Adipocyte (in vitro differentiated cells): ENCODE data around the gene GALNT11.
"Not testable (repeated sequence)": the region's sequence is repeated elsewhere in the genome, so short reads cannot be mapped to it uniquely, and the experiment has no call there.

Experiments
- DNase-seq: peaks from one replicate; pipeline ENCODE4 v3.0.0-alpha.2; 2015; ENCODE audit warnings: low read depth
- H3K27me3 ChIP-seq: replicated peaks from 2 replicates; pipeline ENCODE4 v1.7.0; 2013; ENCODE audit warnings: mild to moderate bottlenecking, low read length, moderate library complexity; ENCODE audit not compliant: control insufficient read depth, insufficient read depth
- H3K36me3 ChIP-seq: 2 replicates; pipeline ENCODE4 v1.7.0; 2013; ENCODE audit warnings: low read length, mild to moderate bottlenecking, moderate library complexity; ENCODE audit not compliant: control insufficient read depth, insufficient read depth, severe bottlenecking
- H3K4me1 ChIP-seq: 2 replicates; pipeline ENCODE4 v1.7.0; 2013; ENCODE audit warnings: mild to moderate bottlenecking, low read length, moderate library complexity; ENCODE audit not compliant: control insufficient read depth, insufficient read depth
- H3K4me3 ChIP-seq: 2 replicates; pipeline ENCODE4 v1.7.0; 2013; ENCODE audit warnings: mild to moderate bottlenecking, low read length, moderate library complexity
- H3K9ac ChIP-seq: 2 replicates; pipeline ENCODE4 v1.7.0; 2013; ENCODE audit warnings: mild to moderate bottlenecking, low read length, moderate library complexity
- H3K9me3 ChIP-seq: 2 replicates; pipeline ENCODE4 v1.7.0; 2013; ENCODE audit warnings: mild to moderate bottlenecking, low read length, moderate library complexity; ENCODE audit not compliant: control insufficient read depth

The GALNT11 gene

DNA sequence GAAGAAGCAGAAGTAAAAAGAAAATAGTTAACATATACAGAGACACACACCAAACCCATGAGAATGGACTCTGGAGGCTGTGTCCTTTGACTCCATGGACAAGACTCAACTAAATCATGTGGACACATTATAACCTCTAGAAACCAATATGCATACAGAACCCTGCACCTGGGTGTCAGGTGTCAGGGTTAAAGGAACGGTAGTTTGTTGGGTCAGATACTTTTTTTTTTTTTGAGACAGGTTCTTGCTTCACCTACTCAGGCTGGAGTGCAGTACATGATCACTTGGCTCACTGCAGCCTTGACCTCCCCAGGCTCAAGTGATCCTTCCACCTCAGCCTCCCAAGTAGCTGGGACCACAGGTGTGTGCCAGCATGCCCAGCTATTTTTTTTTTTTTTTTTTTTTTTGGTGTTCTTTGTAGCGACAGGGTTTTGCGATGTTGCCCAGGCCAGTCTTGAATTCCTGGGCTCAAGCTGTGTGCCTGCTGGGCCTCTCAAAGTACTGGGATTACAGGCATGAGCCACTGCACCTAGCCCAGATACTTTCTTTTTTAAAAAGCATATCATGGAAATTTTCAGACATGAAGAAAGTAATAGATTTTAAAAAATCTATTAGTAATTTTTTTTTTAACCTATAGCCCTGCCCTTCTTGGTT is 31.3 kb downstream of the GALNT11 start:
- peaks cover 49% of the 10 kb centered on the region for H3K4me1 ChIP-seq
- no peak for DNase-seq
- H3K36me3 ChIP-seq: no peaks in the 10 kb centered on the region
- H3K4me3 ChIP-seq: no peak overlapping the region
- H3K9me3 ChIP-seq: no peaks in the 10 kb centered on the region
- no peaks in the 10 kb centered on the region for H3K27me3 ChIP-seq
- H3K9ac ChIP-seq: no peak overlapping the region

DNA sequence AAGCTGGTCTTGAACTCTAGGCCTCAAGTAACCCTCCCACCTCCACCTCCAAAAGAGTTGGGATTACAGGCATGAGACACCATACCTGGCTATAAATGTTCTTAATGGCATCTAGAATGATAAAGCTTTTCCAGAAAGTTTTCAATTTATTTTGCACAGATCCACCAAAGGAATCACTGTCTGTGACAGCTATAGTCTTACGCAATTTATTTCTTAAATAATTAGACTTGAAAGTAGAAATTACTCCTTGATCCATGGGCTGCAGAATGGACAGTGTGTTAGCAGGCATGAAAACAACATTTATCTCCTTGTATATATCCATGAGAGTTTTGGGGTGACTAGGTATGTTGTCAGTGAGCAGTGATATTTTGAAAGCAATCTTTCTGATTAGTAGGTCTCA is 33.8 kb downstream of the GALNT11 start:
- Histone ChIP-seq H3K9ac (no peak overlapping the region), H3K4me1 (peaks cover 33% of the 10 kb centered on the region), H3K36me3 (no peaks in the 10 kb centered on the region), H3K9me3 (no peaks in the 10 kb centered on the region), H3K27me3 (no peaks in the 10 kb centered on the region), H3K4me3 (peak overlapping the region; percentile 67)
- DNase-seq: no peak

DNA sequence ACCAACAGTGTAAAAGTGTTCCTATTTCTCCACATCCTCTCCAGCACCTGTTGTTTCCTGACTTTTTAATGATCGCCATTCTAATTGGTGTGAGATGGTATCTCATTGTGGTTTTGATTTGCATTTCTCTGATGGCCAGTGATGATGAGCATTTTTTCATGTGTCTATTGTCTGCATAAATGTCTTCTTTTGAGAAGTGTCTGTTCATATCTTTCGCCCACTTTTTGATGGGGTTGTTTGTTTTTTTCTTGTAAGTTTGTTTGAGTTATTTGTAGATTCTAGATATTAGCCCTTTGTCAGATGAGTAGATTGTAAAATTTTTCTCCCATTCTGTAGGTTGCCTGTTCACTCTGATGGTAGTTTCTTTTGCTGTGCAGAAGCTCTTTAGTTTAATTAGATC is 35.6 kb downstream of the GALNT11 start:
- H3K4me3 ChIP-seq, H3K9me3 ChIP-seq, H3K9ac ChIP-seq, H3K36me3 ChIP-seq, H3K27me3 ChIP-seq, DNase-seq: not testable (repeated sequence)
- peaks cover 22% of the 10 kb centered on the region for H3K4me1 ChIP-seq

DNA sequence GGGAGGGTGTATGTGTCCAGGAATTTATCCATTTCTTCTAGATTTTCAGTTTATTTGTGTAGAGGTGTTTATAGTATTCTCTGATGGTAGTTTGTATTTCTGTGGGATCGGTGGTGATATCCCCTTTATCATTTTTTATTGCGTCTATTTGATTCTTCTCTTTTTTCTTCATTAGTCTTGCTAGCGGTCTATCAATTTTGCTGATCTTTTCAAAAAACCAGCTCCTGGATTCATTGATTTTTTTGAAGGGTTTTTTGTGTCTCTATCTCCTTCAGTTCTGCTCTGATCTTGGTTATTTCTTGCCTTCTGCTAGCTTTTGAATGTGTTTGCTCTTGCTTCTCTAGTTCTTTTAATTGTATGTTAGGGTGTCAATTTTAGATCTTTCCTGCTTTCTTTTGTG is 37.7 kb downstream of the GALNT11 start:
- H3K9ac ChIP-seq, H3K9me3 ChIP-seq, H3K36me3 ChIP-seq, H3K4me3 ChIP-seq, H3K27me3 ChIP-seq, DNase-seq: not testable (repeated sequence)
- peaks cover 16% of the 10 kb centered on the region for H3K4me1 ChIP-seq

DNA sequence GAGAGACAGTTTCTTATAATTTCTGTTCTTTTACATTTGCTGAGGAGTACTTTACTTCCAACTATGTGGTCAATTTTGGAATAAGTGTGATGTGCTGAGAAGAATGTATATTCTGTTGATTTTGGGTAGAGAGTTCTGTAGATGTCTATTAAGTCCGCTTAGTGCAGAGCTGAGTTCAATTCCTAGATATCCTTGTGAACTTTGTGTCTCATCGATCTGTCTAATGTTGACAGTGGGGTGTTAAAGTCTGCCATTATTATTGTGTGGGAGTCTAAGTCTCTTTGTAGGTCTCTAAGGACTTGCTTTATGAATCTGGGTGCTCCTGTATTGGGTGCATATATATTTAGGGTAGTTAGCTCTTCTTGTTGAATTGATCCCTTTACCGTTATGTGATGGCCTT is 38.3 kb downstream of the GALNT11 start:
- DNase-seq, H3K27me3 ChIP-seq, H3K9me3 ChIP-seq, H3K36me3 ChIP-seq, H3K9ac ChIP-seq, H3K4me3 ChIP-seq: not testable (repeated sequence)
- H3K4me1 ChIP-seq: peaks cover 12% of the 10 kb centered on the region

DNA sequence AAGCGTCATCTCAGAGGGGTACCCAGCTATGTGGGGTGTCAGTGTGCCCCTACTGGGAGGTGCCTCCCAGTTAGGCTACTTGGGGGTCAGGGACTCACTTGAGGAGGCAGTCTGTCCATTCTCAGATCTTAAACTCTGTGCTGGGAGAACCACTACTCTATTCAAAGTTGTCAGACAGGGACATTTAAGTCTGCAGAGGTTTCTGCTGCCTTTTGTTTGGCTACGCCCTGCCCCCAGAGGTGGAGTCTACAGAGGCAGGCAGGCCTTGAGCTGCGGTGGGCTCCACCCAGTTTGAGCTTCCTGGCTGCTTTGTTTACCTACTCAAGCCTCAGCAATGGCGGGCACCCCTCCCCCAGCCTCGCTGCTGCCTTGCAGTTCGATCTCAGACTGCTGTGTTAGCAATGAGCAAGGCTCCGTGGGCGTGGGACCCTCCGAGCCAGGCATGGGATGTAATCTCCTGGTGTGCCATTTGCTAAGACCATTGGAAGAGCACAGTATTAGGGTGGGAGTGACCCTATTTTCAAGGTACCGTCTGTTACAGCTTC is 40.4 kb downstream of the GALNT11 start:
- not testable (repeated sequence) for H3K36me3 ChIP-seq, H3K4me1 ChIP-seq, H3K4me3 ChIP-seq, H3K9me3 ChIP-seq, H3K27me3 ChIP-seq, DNase-seq, H3K9ac ChIP-seq

DNA sequence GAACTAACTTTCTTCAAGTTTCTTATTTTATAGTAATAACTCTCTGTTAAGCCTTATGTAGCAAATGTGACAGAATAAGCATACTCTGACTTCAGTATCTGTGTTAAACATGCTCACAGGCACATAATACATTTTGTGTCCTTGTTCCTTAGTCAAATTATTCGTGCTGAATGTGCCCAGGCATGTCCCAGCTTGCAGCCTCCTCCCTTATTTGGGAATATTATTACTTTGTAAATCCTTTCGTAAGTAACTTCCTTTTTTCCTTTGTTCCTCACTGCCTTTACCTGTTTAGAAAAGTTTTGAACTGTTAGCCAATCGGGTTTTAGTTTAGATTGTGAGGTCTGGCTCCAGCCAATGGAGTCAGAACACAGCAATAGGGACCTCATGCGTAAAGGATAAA is 46.9 kb downstream of the GALNT11 start:
- Histone ChIP-seq H3K4me3 (no peak overlapping the region), H3K9ac (no peak overlapping the region), H3K9me3 (no peaks in the 10 kb centered on the region), H3K4me1 (peaks cover 10% of the 10 kb centered on the region), H3K36me3 (no peaks in the 10 kb centered on the region), H3K27me3 (no peaks in the 10 kb centered on the region)
- DNase-seq: no peak

DNA sequence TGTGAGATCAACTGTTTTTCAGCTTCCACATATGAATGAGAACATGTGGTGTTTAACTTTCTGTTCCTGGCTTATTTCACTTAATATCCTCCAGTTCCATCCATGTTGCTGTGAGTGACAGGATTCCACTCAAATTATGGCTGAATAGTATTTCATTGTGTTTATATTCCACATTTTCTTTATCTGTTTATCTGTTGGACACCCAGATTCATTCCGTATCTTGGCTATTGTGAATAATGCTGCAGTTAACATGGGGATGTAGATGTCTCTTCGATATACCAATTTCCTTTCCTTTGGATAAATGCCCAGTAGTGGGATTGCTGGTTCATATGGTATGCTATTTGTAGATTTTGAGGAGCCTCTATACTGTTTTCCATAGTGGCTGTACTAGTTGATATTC is 47.9 kb downstream of the GALNT11 start:
- DNase-seq: no peak
- H3K9ac ChIP-seq: no peak overlapping the region
- H3K9me3 ChIP-seq: no peaks in the 10 kb centered on the region
- H3K27me3 ChIP-seq: no peaks in the 10 kb centered on the region
- H3K4me3 ChIP-seq: no peak overlapping the region
- peaks cover 11% of the 10 kb centered on the region for H3K4me1 ChIP-seq
- no peaks in the 10 kb centered on the region for H3K36me3 ChIP-seq

DNA sequence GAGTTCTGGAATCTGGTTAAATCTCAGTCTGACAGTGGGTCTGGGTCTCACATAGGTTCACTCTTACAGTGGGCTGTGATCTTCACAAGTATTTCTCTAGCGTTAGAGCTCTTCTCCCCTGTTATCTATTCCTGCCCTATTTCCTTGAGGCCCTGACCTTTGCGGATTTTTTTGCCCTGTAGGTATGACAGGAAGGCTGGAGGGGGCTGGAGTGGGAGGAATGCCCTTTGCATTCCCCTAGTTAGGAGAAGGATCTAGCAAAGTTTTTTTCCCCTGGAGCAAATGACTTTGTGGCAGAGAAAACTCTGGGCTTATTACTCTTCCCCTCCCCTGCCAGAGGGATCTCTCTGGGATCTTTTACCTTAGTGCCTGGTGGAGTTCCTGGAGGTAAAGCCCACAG is 49.2 kb downstream of the GALNT11 start:
- no peak for DNase-seq
- H3K36me3 ChIP-seq: no peaks in the 10 kb centered on the region

DNA sequence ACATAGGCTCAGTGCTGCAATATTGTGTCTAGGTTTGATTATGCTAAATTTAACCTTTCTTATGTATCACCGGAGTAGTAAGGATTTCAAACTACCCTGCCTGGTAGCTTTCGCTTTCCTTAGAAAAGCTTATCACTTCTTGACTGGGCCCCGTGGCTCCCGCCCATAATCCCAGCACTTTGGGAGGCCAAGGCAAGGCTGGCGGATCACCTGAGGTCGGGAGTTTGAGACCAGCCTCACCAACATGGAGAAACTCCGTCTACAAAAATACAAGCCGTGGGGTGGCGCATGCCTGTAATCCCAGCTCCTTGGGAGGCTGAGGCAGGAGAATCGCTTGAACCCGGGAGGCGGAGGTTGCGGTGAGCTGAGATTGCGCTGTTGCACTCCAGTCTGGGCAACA is 49.9 kb downstream of the GALNT11 start:
- H3K4me3 ChIP-seq, H3K27me3 ChIP-seq, DNase-seq, H3K36me3 ChIP-seq, H3K9ac ChIP-seq, H3K9me3 ChIP-seq: not testable (repeated sequence)
- peaks cover 11% of the 10 kb centered on the region for H3K4me1 ChIP-seq

More for the DNA sequence above, 49.2 kb downstream of the GALNT11 start:
- Histone ChIP-seq H3K4me3 (no peak overlapping the region), H3K9ac (no peak overlapping the region), H3K4me1 (peaks cover 11% of the 10 kb centered on the region), H3K9me3 (no peaks in the 10 kb centered on the region), H3K27me3 (no peaks in the 10 kb centered on the region)

DNA sequence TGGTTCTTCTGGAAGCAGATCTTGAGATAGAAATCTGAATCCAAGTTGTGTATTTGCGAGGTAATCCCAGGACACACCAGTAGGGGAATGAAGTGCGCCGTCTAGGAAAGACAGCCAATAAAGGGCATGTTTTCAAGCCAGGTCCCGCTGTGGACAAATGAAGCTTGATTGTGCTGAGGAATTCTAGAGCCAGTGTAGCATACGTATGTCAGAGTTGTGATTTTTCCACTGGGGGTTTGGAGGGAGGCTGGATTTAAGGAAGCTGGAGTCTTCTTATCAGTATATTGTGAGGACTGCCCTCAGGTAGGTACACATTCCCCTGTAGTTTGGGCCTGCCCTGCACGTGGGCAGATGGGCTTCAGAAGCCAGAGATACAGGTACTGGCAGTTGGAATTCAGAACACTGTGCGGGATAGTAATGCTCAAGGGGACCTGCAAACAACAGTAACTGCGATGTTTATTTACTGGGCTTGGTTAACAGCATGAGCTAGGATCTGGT is 50.9 kb downstream of the GALNT11 start:
- Histone ChIP-seq H3K9me3 (no peaks in the 10 kb centered on the region), H3K4me1 (peaks cover 15% of the 10 kb centered on the region), H3K27me3 (no peaks in the 10 kb centered on the region), H3K9ac (no peak overlapping the region), H3K4me3 (no peak overlapping the region), H3K36me3 (no peaks in the 10 kb centered on the region)
- peak; percentile 12 for DNase-seq
